ENCODE data around the gene CCDC192.

DNA sequence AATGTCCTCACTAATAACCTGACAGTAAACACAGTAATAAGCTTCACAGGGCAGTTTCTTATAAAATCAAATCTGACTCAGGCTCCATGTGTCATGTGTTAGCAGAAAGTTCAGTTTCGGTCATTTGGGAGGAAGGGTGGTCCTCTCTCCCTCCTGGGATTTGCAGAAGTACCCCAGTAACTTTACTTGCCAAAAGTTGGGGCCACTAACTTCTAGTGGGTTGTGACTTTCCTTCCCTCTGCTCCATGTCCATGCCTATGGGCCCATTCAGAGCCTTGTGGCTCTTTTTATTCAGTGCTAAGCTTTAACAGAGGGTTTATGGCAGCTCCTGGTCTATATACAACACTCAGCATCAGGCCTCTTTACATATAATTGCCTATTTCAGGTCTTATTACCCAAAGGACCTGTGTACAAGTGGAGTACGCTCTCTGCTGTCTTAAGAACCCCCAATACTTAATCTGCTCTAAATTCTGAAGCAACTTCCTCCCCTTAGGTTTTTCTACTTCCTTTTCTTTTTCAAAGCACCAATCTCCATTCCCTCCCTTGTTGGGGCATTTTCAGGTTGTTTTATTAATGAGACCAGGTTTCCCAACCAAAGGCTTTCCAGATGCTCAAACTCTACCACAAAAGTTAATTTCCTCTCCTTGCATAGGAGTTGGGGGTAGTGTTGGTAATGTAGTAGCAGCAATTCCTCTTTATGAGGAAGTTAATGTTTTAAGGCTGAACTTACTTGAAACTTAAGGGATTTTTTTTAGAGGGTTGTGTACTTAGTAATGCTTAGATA lies 107.7 kb downstream of the CCDC192 start:
- no peak for TF ChIP-seq CTCF (IDR thresholded peaks at IDR 0.05)
- no peak for TF ChIP-seq POLR2AphosphoS5 (IDR thresholded peaks at IDR 0.05)
- TF ChIP-seq POLR2A (IDR thresholded peaks at IDR 0.05) = no peak
